Thyroid gland (tissue), 4 donors: ENCODE measurements around the gene MOCOS.

ENCODE experiments used
- CTCF ChIP-seq, 6 experiments: fragments of 200-600 bp in 3 of 6; fragments of 450-650 bp in 3 of 6; sonication (generic) in 3 of 6; IDR thresholded peaks; one replicate each; pipeline ENCODE4 v1.5.1; 2016 to 2019; ENCODE audit warnings: antibody characterized with exemption in 6 of 6, mild to moderate bottlenecking in 2 of 6, inconsistent platforms in 1 of 6, moderate library complexity in 1 of 6
- POLR2A ChIP-seq, 2 donors: fragments of 450-650 bp; IDR thresholded peaks; one replicate each; pipeline ENCODE4 v1.6.1; 2017; ENCODE audit warnings: antibody characterized with exemption in 2 of 2, mild to moderate bottlenecking in 2 of 2, moderate library complexity in 1 of 2

DNA sequence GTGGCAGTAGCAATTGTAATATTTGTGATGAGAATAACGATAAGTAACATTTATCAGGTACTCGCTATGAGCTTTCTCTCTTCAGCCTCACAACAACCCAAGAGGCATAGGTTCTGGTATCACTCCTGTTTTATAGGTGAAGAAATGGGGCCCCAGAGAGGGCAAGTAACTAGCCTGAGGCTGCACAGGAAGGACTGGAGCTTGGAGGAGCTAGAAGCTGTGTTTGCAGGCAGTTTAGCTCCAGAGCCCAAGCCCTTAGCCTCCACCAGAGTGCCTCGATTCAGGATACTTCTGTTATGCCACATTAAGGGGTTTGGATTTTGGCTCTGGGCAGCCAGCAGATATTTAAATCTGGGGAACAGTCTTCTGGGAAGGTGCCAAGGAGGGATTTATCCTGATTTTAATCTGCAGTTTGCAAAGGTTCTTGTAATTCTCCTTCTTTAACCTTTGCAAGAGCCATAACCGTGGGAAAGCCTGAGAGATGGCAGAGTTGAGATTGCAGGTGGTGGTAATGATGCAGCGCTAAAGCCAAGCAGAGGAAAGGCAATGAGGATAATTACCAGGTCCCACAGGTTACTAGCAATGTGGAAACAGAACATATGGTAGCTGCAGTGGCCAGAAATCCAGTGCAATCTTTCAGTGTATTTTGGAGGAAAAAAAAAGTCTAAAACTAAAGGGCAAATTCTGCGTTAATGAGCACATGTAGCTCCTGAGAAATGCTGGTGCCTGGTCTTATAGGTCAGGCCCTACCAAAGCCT, 9.1 kb downstream of the MOCOS start:
- TF ChIP-seq POLR2A (IDR thresholded peaks at IDR 0.05) (no peak), CTCF (IDR thresholded peaks at IDR 0.05) (no peak)
